ENCODE results near the gene WDR82. TPM values are rescaled to one million over a fixed set of nuclear protein-coding genes. Genes with fewer than 3 reads are reported as not detected.
A peak's percentile ranks its signal among the peaks of the same experiment; 100 is the strongest.
"Not testable (repeated sequence)": the region's sequence is repeated elsewhere in the genome, so short reads cannot be mapped to it uniquely, and the experiment has no call there.

The WDR82 gene
- total and polyA plus RNA-seq, 2 of the 4 experiments (the other 2 are of a cell fraction): 38.1 to 68.1 TPM

DNA sequence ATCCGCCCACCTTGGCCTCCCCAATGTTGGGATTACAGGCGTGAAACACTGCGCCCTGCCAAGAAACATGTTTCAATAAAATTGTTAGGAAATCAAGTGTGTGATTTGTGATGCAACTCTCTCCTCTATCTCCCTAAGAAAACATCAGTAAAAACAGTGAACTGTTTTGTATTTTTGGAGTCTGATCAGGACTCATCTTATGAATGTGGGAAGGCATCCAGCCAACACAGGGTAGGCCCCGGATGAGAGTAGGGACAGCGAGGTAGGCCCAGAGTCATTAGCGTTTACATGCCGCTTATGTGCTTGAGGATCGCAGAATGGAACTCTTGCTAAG, 8.3 kb upstream of the WDR82 start:
- H3K27me3 ChIP-seq (ENCODE audit: control insufficient read depth, insufficient read depth, low read length): no peaks in the 10 kb centered on the region
- H3K27ac ChIP-seq (ENCODE audit: insufficient read depth, low read length): peak overlapping the region; percentile 100
- H3K56ac ChIP-seq (ENCODE audit: extremely low read depth, insufficient read depth, low read length): peak overlapping the region; percentile 99
- ChIA-PET CTCF (no interaction called here), POLR2A (ENCODE audit: unreplicated experiment) (interaction anchor here (0.6 kb wide), 1 partner anchor 83 kb away, joined by 3 read pairs; no protein-coding TSS in a partner anchor)
- DNase-seq (no peak), ATAC-seq (ENCODE audit: low read depth) (no peak)
- peak overlapping the region; percentile 69 for H4K91ac ChIP-seq (ENCODE audit: insufficient read depth, low read depth, low read length)
- no peaks in the 10 kb centered on the region for H3K9me3 ChIP-seq (ENCODE audit: control insufficient read depth, insufficient read depth, low read length)
- H2AFZ ChIP-seq (replicated peaks; ENCODE audit: low read length, poor library complexity): peak overlapping the region; percentile 73
- peak overlapping the region; percentile 94 for H3K4me2 ChIP-seq (ENCODE audit: low read depth, low read length)
- H3K79me1 ChIP-seq (ENCODE audit: low read depth in 1 of 2, low read length in 2 of 2): peaks cover 19 to 33% of the 10 kb centered on the region in 2 experiments
- intact Hi-C loops (cut with micrococcal nuclease) (no loop called here), in situ Hi-C loops (cut with MboI; ENCODE audit: low sequenced_read_pairs) (no loop called here), dilution Hi-C loops (cut with HindIII; ENCODE audit: low sequenced_read_pairs, unreplicated experiment) (no loop called here)
- H2BK120ac ChIP-seq (ENCODE audit: low read depth, low read length): no peak overlapping the region
- no TSS peak for BruUV-seq (replicated peaks)
- H3K14ac ChIP-seq (replicated peaks; ENCODE audit: low read depth, low read length): peak overlapping the region; percentile 93
- peak overlapping the region; percentile 95 for H3K23ac ChIP-seq (ENCODE audit: low read depth, low read length)
- peak overlapping the region; percentile 53 for H2BK5ac ChIP-seq (ENCODE audit: low read depth, low read length, poor library complexity, severe bottlenecking)
- H3K4ac ChIP-seq (ENCODE audit: low read depth, low read length): peak overlapping the region; percentile 100
- H2AK5ac ChIP-seq (ENCODE audit: low read depth, low read length): peak overlapping the region; percentile 98
- H4K8ac ChIP-seq (ENCODE audit: low read depth in 2 of 2, low read length in 2 of 2): peak overlapping the region; percentile 95 to 99
- peak overlapping the region; percentile 100 for H3K9ac ChIP-seq (ENCODE audit: low read depth, low read length)
- no peak overlapping the region for H2BK20ac ChIP-seq (ENCODE audit: low read depth, low read length)
- peak overlapping the region; percentile 96 for H3K4me3 ChIP-seq (ENCODE audit: insufficient read depth, low read depth, low read length)
- no peak overlapping the region for H2BK15ac ChIP-seq (ENCODE audit: low read depth, low read length)
- no peak overlapping the region for H3K18ac ChIP-seq (ENCODE audit: low read depth, low read length)
- H2AK9ac ChIP-seq (replicated peaks; ENCODE audit: low read depth, low read length, poor library complexity): peak overlapping the region; percentile 97
- peaks cover 6% of the 10 kb centered on the region for H3K4me1 ChIP-seq (ENCODE audit: control insufficient read depth, insufficient read depth, low read length)
- no peaks in the 10 kb centered on the region for H4K20me1 ChIP-seq (ENCODE audit: insufficient read depth, low read length)
- TF ChIP-seq RCOR1 (IDR thresholded peaks at IDR 0.05; ENCODE audit: insufficient replicate concordance, low read length): no peak
- TF ChIP-seq NFE2L2 (IDR thresholded peaks at IDR 0.05; ENCODE audit: low read depth, low read length): no peak
- no peak for TF ChIP-seq RAD21 (IDR thresholded peaks at IDR 0.05; ENCODE audit: low read length)
- TF ChIP-seq POLR2A (IDR thresholded peaks at IDR 0.05; ENCODE audit: low read depth, low read length): no peak
- TF ChIP-seq BHLHE40 (IDR thresholded peaks at IDR 0.05; ENCODE audit: low read depth, low read length): no peak
- TF ChIP-seq CEBPB (IDR thresholded peaks at IDR 0.05; ENCODE audit: low read depth, low read length): peak; percentile 45; the same call in 1 of the 2 replicates
- no peak for TF ChIP-seq MXI1 (IDR thresholded peaks at IDR 0.05; ENCODE audit: borderline replicate concordance, low read depth, low read length)
- 20% methylated on average over 1 of the region's 8 CpGs; no CpG with 5 or more reads in 1 of the 2 experiments for WGBS, 2 experiments (ENCODE audit: extremely low coverage in 2 of 2, insufficient read length in 1 of 2)
- H3K9me1 ChIP-seq (ENCODE audit: insufficient read depth, low read length): peaks cover 21% of the 10 kb centered on the region
- peaks cover 4% of the 10 kb centered on the region; the same call in 1 of the 2 replicates for H3K36me3 ChIP-seq (ENCODE audit: control insufficient read depth, insufficient read depth, low read length)
- peak overlapping the region; percentile 62; the same call in 1 of the 2 replicates for H4K5ac ChIP-seq (ENCODE audit: low read depth, low read length)

DNA sequence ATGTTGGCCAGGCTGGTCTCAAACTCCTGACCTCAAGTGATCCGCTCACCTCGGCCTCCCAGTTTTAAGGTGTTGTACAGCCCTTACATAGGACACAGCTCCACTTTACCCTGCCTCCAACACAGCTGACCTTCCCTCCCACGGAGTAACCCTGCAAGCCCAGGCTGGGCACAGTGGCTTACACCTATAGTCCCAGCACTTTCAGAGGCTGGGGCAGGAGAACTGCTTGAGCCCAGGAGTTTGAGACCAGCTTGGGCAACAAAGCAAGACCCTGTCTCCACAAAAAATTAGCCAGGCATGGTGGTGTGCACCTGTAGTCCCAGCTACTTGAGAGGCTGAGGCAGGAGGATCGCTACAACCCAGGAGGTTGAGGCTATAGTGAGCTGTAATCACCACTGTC, 5.6 kb upstream of the WDR82 start:
- H3K4ac ChIP-seq (ENCODE audit: low read depth, low read length); H2AK5ac ChIP-seq (ENCODE audit: low read depth, low read length); H2BK5ac ChIP-seq (ENCODE audit: low read depth, low read length, poor library complexity, severe bottlenecking); ATAC-seq (ENCODE audit: low read depth); H2BK20ac ChIP-seq (ENCODE audit: low read depth, low read length); POLR2A ChIA-PET (ENCODE audit: unreplicated experiment); dilution Hi-C loops (cut with HindIII; ENCODE audit: low sequenced_read_pairs, unreplicated experiment); H3K9me3 ChIP-seq (ENCODE audit: control insufficient read depth, insufficient read depth, low read length); H3K9ac ChIP-seq (ENCODE audit: low read depth, low read length); in situ Hi-C loops (cut with MboI; ENCODE audit: low sequenced_read_pairs); H3K18ac ChIP-seq (ENCODE audit: low read depth, low read length); H4K20me1 ChIP-seq (ENCODE audit: insufficient read depth, low read length); intact Hi-C loops (cut with micrococcal nuclease); H4K8ac ChIP-seq (ENCODE audit: low read depth in 2 of 2, low read length in 2 of 2); H3K27me3 ChIP-seq (ENCODE audit: control insufficient read depth, insufficient read depth, low read length); H2AK9ac ChIP-seq (replicated peaks; ENCODE audit: low read depth, low read length, poor library complexity); H4K5ac ChIP-seq (ENCODE audit: low read depth, low read length); H4K91ac ChIP-seq (ENCODE audit: insufficient read depth, low read depth, low read length); H3K27ac ChIP-seq (ENCODE audit: insufficient read depth, low read length); H2AFZ ChIP-seq (replicated peaks; ENCODE audit: low read length, poor library complexity); H3K14ac ChIP-seq (replicated peaks; ENCODE audit: low read depth, low read length); BruUV-seq (replicated peaks); H3K4me2 ChIP-seq (ENCODE audit: low read depth, low read length); H2BK15ac ChIP-seq (ENCODE audit: low read depth, low read length); H2BK120ac ChIP-seq (ENCODE audit: low read depth, low read length); H3K36me3 ChIP-seq (ENCODE audit: control insufficient read depth, insufficient read depth, low read length); DNase-seq; H3K56ac ChIP-seq (ENCODE audit: extremely low read depth, insufficient read depth, low read length); H3K23ac ChIP-seq (ENCODE audit: low read depth, low read length); H3K4me3 ChIP-seq (ENCODE audit: insufficient read depth, low read depth, low read length): not testable (repeated sequence)
- peaks cover 22 to 35% of the 10 kb centered on the region in 2 experiments for H3K79me1 ChIP-seq (ENCODE audit: low read depth in 1 of 2, low read length in 2 of 2)
- peaks cover 14% of the 10 kb centered on the region for H3K4me1 ChIP-seq (ENCODE audit: control insufficient read depth, insufficient read depth, low read length)
- CTCF ChIA-PET: interaction anchor here (0.7 to 1.1 kb wide), 3 partner anchors 44 to 55 kb away, joined by 3 to 4 read pairs (median 3); partner anchors contain the start of gene TWF2
- H3K9me1 ChIP-seq (ENCODE audit: insufficient read depth, low read length): peaks cover 21% of the 10 kb centered on the region
- WGBS, 2 experiments (ENCODE audit: extremely low coverage in 2 of 2, insufficient read length in 1 of 2): 100% methylated on average over 2 of the region's 4 CpGs; no CpG with 5 or more reads in 1 of the 2 experiments

Data from IMR-90 (cell line).